ENCODE results near the gene OLFM1.

GRCh38 chr9:135136481-135136880 lies 49.0 kb downstream of the OLFM1 start:
- no peak for TF ChIP-seq EP300 (IDR thresholded peaks at IDR 0.05)
- no peak for TF ChIP-seq CTCF (IDR thresholded peaks at IDR 0.05)
- TF ChIP-seq POLR2A (IDR thresholded peaks at IDR 0.05): no peak
- TF ChIP-seq POLR2AphosphoS5 (IDR thresholded peaks at IDR 0.05): no peak
